ENCODE data around the gene TRIM42.

The TRIM42 gene

DNA sequence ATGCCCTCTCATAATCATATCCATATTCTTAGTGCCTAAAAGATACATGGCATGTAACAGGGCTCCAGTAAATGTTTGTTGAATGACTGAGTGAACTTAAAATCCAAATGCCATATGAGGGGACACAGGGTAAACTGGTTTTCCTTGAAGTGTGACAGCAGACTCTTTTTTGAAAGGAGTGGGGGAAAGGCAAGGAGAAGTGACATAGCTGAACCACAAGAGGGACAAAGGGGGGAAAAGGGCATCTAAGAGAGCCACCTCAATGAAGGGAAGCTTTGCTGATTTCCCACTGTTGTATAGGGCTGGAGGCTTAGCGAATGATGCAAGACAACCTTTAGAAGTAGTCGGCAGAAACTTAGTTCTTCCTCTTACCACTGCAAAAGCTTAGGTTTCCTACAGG, 9.1 kb downstream of the TRIM42 start (continued):
- TF ChIP-seq, protein P1, sequence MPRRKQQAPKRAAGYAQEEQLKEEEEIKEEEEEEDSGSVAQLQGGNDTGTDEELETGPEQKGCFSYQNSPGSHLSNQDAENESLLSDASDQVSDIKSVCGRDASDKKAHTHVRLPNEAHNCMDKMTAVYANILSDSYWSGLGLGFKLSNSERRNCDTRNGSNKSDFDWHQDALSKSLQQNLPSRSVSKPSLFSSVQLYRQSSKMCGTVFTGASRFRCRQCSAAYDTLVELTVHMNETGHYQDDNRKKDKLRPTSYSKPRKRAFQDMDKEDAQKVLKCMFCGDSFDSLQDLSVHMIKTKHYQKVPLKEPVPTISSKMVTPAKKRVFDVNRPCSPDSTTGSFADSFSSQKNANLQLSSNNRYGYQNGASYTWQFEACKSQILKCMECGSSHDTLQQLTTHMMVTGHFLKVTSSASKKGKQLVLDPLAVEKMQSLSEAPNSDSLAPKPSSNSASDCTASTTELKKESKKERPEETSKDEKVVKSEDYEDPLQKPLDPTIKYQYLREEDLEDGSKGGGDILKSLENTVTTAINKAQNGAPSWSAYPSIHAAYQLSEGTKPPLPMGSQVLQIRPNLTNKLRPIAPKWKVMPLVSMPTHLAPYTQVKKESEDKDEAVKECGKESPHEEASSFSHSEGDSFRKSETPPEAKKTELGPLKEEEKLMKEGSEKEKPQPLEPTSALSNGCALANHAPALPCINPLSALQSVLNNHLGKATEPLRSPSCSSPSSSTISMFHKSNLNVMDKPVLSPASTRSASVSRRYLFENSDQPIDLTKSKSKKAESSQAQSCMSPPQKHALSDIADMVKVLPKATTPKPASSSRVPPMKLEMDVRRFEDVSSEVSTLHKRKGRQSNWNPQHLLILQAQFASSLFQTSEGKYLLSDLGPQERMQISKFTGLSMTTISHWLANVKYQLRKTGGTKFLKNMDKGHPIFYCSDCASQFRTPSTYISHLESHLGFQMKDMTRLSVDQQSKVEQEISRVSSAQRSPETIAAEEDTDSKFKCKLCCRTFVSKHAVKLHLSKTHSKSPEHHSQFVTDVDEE (CRISPR knock-in tag; IDR thresholded peaks at IDR 0.05): no peak
- TF ChIP-seq ZNF70 (CRISPR knock-in tag; IDR thresholded peaks at IDR 0.05): no peak
- TF ChIP-seq BACH2 (CRISPR knock-in tag; IDR thresholded peaks at IDR 0.05; ENCODE audit: borderline replicate concordance): no peak
- TF ChIP-seq OSR1 (CRISPR knock-in tag; IDR thresholded peaks at IDR 0.05): no peak

DNA sequence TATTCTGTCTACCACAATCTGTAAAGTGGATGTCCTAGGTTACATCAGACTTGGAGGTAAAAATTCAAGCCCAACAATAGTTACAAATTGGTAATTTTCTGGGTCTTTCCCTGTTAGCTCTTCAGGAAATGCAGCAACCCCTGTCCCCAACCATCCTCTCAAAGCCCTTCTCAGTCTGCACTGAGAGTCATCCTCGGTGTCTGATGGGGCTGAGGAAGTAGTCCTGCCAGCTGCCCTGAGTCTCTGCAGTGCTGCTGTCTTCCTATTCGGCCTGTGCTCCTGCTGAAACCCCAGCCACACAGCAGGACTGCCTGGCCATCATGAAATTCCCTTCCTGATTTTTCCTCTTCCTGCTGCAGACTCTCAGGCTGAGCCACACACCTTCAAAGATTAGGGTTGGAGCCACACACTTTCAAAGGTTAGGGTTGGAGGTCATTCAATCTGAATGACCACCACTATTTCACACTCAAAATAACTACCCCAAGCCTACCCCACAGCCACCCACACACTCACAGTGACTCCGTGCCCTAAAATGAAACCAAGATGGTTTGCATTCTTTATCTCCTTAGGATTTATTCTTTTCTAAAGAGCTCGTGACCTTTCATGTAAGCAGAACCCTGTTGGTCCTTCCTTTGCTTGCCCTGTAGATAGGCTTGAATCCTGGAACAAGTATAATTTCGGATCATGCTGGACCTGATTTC, 17.6 kb downstream of the TRIM42 start:
- no peak for ATAC-seq
- no peak for TF ChIP-seq CSDC2 (CRISPR knock-in tag; IDR thresholded peaks at IDR 0.05)
- TF ChIP-seq BACH2 (CRISPR knock-in tag; IDR thresholded peaks at IDR 0.05; ENCODE audit: borderline replicate concordance): no peak
- TF ChIP-seq RARB (CRISPR knock-in tag; IDR thresholded peaks at IDR 0.05): no peak
- TF ChIP-seq PPARA (CRISPR knock-in tag; IDR thresholded peaks at IDR 0.05; ENCODE audit: borderline replicate concordance): no peak
- no peak for TF ChIP-seq ISL1 (CRISPR knock-in tag; IDR thresholded peaks at IDR 0.05)

DNA sequence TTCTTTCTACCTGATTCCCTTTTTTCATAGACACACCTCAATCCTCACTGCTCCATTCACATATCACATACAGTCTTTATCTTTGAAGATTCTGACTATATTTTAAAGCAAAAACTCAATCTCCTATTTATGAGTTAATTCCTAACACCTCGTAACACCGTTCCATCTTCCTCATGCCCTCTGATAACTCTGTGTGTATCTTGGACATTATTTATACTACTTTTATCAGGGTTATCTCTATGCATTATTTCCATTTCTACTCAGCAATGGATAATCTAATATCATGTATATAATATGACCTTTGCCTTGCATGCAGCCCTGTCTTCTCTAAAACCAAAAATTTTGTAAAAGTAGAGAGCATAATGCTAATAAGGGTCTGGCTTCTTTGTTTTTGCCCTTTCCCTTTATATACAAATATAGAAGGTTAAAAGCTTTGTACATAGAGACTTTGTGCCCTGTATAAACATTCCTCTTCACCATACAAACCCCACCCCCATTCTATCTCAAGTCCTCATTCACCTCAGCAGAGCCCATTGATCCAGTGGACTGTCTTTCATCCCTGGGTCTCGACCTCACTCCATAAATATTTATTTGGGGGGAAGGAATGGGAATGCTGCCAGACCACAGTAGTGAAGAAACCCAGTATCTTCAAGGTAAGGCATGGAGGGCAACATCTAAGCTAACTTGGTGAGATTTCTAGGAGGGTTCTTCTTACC, 21.8 kb downstream of the TRIM42 start:
- ATAC-seq: no peak
- TF ChIP-seq SNAI2 (CRISPR knock-in tag; IDR thresholded peaks at IDR 0.05): no peak
- TF ChIP-seq OSR1 (CRISPR knock-in tag; IDR thresholded peaks at IDR 0.05): no peak
- no peak for TF ChIP-seq ZNF8 (CRISPR knock-in tag; IDR thresholded peaks at IDR 0.05)
- no peak for TF ChIP-seq TOX (CRISPR knock-in tag; IDR thresholded peaks at IDR 0.05; ENCODE audit: borderline replicate concordance)
- TF ChIP-seq PPARA (CRISPR knock-in tag; IDR thresholded peaks at IDR 0.05; ENCODE audit: borderline replicate concordance): no peak
- TF ChIP-seq CSDC2 (CRISPR knock-in tag; IDR thresholded peaks at IDR 0.05): no peak
- TF ChIP-seq ESRRG (CRISPR knock-in tag; IDR thresholded peaks at IDR 0.05): no peak
- TF ChIP-seq, protein P1 (CRISPR knock-in tag; IDR thresholded peaks at IDR 0.05): no peak
- TF ChIP-seq ARNTL (CRISPR knock-in tag; IDR thresholded peaks at IDR 0.05; ENCODE audit: borderline replicate concordance, low read depth): no peak
- no peak for TF ChIP-seq GLIS3 (CRISPR knock-in tag; IDR thresholded peaks at IDR 0.05)
- TF ChIP-seq, protein P2, sequence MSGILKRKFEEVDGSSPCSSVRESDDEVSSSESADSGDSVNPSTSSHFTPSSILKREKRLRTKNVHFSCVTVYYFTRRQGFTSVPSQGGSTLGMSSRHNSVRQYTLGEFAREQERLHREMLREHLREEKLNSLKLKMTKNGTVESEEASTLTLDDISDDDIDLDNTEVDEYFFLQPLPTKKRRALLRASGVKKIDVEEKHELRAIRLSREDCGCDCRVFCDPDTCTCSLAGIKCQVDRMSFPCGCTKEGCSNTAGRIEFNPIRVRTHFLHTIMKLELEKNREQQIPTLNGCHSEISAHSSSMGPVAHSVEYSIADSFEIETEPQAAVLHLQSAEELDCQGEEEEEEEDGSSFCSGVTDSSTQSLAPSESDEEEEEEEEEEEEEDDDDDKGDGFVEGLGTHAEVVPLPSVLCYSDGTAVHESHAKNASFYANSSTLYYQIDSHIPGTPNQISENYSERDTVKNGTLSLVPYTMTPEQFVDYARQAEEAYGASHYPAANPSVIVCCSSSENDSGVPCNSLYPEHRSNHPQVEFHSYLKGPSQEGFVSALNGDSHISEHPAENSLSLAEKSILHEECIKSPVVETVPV (CRISPR knock-in tag; IDR thresholded peaks at IDR 0.05): no peak

DNA sequence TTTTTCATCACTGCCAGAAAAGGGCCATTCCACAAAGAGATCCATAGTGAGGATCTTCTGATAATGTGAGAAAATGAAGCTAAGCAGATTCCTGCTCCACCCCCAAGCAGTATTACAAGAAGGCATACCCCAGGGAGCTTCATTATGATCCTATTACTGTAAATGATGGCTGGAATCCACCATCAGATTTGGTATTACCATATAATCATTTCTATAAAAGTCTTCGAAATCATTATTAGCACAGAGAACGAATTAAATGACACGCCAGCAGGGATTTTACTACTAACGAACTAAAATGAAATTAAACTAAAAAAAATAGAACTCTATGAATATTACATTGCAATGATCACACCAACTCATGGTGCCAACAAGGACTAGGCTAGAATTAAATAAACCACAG, 24.4 kb downstream of the TRIM42 start:
- ATAC-seq: no peak

More for the DNA sequence above, 24.4 kb downstream of the TRIM42 start:
- TF ChIP-seq RARB (CRISPR knock-in tag; IDR thresholded peaks at IDR 0.05): no peak
- TF ChIP-seq, protein P3, sequence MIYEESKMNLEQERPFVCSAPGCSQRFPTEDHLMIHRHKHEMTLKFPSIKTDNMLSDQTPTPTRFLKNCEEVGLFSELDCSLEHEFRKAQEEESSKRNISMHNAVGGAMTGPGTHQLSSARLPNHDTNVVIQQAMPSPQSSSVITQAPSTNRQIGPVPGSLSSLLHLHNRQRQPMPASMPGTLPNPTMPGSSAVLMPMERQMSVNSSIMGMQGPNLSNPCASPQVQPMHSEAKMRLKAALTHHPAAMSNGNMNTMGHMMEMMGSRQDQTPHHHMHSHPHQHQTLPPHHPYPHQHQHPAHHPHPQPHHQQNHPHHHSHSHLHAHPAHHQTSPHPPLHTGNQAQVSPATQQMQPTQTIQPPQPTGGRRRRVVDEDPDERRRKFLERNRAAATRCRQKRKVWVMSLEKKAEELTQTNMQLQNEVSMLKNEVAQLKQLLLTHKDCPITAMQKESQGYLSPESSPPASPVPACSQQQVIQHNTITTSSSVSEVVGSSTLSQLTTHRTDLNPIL (CRISPR knock-in tag; IDR thresholded peaks at IDR 0.05; ENCODE audit: low read depth): no peak

Measured in SK-N-SH treated with all-trans-retinoic acid at 6 μM for 48 hours (cell line).